NCI-H1436 (cell line): ENCODE data around the gene APBA1.
"Not testable (repeated sequence)": the region's sequence is repeated elsewhere in the genome, so short reads cannot be mapped to it uniquely, and the experiment has no call there.

Experiments used
- DNase-seq: peaks from one replicate; lab custom pipeline; 2025; lab: John Stamatoyannopoulos, UW

APBA1 gene

DNA sequence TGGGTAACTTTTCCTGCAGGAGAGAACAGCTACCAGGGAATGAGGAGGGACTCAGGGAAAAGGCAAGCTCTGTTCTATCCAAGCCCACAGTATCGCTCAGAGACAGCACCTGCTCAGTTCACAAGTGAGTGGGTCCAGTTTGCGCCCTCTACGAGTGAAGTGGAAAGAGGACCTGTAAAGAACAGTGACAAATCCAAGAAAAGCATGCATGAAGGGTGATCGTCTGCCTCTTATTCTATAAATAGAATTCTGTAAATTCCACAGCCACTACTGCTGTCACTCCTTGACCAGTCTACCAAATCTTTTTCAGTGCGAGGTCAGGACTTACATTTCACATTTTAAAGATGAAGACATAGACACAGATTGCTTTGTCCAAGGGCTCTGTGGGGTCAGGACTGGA, 229.7 kb downstream of the APBA1 start:
- no peak for DNase-seq

DNA sequence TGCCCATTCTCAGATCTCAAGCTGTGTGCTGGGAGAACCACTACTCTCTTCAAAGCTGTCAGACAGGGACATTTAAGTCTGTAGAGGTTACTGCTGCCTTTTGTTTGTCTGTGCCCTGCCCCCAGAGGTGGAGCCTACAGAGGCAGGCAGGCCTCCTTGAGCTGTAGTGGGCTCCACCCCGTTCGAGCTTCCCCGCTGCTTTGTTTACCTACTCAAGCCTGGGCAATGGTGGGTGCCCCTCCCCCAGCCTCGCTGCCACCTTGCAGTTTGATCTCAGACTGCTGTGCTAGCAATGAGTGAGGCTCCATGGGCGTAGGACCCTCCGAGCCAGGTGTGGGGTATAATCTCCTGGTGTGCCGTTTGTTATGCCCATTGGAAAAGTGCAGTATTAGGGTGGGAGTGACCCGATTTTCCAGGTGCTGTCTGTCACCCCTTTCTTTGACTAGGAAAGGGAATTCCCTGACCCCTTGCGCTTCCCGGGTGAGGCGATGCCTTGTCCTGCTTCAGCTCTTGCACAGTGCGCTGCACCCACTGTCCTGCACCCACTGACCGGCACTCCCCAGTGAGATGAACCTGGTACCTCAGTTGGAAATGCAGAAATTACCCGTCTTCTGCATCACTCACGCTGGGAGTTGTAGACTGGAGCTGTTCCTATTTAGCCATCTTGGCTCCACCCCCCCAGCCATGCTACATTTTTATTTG, 231.8 kb downstream of the APBA1 start:
- not testable (repeated sequence) for DNase-seq

DNA sequence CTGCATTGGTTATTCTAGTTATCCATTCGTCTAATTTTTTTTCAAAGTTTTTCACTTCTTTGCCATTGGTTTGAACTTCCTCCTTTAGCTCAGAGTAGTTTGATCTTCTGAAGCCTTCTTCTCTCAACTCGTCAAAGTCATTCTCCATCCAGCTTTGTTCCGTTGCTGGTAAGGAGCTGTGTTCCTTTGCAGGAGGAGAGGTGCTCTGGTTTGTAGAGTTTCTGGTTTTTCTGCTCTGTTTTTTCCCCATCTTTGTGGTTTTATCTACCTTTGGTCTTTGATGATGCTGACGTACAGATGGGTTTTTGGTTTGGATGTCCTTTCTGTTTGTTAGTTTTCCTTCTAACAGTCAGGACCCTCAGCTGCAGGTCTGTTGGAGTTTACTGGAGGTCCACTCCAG, 232.5 kb downstream of the APBA1 start:
- DNase-seq = not testable (repeated sequence)

DNA sequence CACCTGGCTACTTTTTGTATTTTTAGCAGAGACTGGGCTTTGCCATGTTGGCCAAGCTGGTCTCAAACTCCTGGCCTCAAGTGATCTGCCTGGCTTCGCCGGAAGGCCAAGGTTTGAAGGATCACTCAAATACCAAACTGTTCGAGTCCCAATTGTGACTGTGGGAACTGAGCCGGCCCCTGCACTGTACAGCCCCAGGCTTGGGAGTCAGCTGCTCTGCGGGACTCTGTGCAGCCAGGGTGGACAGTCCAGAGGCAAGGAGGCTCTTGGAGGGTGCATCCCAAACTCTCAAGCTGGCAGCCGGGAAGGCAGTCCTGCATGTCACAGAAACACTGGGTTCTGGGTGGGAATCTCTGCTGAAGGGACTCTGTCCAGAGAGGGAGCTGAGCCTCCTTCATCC, 238.2 kb downstream of the APBA1 start:
- no peak for DNase-seq

DNA sequence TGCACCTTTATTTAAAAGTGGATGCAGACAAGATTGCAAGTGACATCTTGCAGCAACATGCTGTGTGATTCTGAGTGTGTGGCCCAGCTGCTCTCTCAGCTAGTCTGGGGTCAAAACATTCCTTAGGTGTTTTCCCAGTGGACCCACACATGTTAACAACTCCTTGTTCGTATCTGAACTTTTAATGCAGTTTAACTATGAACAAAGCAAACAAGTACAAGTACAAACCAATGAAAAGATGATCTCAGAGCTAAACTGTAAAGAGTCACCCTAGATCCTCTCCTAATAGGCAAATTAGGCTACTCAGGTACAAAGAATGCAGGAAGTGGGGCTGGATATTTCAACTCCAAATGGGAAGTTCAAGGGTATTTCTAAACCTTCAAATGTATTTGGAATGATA, 238.8 kb downstream of the APBA1 start:
- DNase-seq = no peak

DNA sequence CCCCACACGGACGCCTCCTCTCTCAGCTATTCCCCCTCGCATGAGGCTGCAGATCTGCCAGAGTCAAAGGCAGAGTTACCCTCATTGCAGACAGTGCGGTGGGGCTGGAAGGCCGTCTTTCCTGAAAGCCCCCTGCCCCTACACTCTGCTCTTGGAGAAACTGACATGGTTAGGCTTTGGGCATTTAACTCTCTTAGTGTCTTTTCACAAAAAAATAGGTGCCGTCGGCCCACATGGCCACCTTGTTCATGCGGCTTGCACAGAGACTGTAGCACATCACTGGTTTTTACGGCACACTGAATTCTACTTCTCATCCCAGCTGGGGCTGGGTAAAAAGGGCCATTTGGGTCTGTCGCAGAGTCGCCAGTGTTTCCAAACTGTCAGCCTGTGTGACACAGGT, 239.5 kb downstream of the APBA1 start:
- DNase-seq = no peak

DNA sequence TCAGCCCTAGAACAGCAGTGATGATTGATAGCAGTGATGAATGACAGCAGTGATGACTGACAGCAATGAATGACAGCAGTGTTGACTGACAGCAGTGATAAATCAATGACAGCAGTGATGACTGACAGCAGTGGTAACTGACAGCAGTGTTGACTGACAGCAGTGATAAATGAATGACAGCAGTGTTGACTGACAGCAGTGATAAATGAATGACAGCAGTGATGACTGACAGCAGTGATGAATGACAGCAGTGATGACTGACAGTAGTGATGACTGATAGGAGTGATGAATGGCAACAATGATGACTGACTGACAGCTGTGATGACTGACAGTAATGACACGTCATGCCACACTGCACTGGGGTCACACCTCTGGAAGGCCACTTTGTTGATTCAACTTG, 240.4 kb downstream of the APBA1 start:
- no peak for DNase-seq

DNA sequence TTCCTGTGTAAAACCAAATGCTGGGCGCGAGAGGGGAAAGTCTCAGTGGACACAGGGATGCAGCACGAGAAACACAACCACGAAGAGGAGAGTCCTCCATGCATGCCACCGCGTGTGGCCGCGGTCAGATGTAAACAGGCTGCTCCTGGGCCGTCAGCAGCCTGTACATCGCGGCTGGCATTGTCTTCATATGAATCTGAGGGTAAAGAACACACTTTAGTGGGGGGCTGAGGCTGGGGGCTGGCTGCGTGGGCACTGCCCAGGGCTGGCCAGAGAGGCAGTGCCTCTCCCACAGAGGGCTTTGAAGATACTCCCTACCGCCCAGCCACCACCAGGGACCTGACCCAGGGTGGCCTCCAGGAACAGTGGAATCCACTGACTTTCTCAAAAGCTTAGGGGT, 241.0 kb downstream of the APBA1 start:
- DNase-seq = no peak

DNA sequence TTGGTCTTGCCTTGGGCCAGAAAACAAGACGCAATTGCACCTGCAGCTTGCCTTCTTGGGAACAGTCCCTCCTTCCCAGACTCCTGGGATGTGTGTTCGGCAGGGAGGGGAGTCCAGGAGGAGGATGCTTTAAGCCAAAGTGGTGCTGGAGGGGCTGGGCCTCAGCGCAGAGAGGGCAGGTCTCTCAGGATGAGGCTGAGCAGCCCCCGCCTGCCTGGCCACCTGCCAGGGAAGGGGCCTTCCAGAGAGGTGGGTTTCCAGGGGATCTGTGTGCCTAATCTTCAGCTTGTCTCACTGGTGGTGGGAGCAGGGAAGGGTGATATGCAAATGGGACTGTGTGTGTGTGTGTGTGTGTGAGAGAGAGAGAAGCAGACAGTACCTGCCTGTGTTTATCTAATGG, 242.0 kb downstream of the APBA1 start:
- no peak for DNase-seq

DNA sequence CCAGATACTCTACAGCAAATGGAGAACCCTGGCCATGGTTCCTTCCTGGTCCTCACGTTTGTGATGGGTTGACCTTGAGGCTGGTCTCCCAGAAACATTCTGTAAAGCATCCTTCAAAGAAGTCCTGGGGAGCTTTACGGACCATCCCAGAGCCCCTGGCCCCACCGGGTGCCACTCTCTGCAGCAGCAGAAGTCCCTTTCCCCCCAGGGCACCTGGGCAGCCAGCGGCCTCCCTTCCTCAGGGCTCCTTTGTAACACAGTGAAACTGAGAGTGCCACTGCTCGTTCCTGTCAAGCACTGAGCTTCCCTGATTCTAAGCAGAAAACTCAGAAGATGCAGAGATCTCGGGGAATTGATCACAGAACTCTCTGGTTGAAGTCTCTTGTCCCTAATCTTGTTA, 242.9 kb downstream of the APBA1 start:
- no peak for DNase-seq

DNA sequence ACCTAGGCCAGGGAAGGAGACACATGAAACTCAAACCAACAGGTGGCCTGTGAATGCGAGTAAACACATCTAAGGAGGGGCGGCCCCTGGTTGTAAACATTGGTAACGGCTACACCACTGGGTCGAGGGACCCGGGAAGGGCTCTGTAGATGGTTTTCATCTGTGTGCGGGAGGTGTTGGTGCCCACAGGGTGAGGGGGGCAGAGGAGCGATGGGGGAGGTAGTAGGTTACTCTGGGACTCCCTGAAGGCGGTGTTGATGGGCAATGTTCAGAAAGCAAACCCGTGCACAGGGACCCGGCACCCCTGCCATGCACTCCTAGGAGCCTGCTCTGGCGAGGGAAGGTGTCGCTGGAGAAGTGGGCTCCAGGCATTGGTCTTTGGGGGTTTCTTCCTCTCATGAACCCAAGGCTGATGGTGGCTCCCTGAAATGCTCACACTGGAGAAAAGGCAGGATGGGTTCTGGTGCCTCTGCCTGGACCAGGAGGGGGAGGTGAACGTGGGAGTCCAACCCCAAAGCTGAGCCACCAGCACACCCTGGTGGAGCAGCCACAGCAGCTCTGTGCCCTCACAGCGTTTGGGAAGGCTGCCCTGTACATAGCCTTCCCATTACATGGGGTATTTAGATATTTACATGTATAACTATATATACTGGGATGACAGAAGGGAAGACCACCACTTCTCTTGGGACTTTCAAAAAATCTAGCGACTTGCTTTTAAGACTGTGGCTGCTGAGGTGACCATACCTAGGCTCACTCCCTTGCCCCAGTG, 244.0 kb downstream of the APBA1 start:
- DNase-seq = no peak

DNA sequence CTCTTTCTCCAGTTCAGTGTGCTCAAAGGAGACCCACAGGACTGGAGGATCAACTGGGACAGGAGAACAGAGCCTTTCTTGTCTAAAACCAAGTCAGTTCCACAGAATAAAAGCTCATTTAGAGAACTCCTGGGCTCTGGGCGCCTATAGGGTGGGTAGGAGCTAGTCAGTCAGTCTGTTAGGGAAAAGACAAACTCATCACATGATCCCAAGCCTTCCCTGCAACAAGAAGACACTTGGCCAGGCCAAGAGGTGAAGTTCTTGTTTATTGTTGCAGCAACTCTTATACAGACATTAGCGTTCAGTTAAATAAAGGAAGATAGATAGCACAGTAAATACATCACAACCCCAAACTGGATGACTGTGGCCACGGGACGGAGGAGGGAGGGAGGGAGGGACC, 244.9 kb downstream of the APBA1 start:
- DNase-seq = no peak

DNA sequence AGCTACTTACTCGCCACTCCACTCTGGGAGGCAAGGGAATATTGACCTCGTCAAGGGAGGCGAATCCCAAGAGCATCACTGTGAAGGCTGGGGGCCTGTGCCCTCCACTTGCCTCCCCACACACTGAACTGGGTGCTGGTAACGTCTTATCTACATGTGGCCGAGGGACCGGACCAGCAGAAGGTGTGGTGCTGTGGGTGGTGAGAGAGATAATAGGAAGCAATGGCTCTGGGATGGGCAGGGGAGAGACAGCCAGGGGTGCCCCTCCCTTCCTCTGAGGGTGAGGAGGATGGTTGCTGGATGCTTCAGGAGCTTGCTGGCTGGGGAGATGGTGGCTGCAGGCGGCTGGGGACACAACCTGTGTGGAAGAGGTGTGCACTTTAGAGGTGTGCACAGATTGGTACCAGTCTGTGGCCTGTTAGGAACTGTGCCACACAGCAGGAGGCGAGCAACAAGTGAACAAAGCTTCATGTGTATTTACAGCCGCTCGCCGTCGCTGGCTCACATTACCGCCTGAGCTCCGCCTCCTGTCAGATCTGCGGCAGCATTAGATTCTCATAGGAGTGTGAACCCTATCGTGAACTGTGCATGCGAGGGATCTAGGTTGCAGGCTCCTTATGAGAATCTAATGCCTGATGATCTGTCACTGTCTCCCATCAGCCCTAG, 246.9 kb downstream of the APBA1 start:
- DNase-seq = no peak

DNA sequence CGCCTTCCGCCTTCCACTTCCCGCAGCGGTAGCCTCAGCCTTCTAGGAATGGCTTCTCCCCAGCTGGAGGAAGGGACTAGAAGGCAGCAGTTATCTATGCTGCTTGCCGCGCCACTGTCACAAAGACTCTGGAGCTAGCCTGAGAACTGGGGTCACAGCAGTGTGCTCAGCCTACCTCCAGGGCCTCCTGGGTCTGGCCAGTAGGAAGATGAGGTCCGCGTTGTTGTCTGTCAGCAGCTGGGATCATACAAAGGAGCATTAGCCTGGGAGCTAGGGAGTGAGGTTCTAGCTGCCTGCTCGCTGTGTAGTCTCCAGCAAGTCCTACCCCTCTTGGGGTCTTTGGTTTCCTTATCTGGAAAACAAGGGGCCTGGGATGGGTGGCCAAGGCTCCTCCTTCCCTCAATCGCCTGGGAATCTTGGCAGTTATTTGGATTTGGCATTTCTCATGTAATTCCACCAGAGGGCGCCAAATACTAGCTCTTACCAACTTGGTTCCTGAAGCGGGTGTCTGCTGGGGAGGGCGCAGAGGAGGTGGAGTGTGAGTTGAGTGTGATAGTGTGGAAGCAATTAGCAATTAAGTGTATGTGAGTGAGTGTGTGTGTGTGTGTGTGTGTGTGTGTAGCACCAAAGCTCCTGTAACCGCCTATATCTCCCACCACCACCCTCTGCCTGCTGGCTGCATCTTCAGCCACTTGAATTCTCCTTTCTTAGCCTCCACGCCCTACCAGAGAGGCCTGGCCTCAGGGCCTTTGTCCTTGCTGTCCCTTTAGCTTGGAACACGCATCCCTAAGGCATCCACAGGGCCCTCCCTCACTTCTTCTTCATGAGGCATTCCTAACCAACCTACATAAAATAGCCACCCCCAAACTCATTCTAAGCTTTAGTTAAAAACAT, 250.0 kb downstream of the APBA1 start:
- DNase-seq = peak; percentile 56

DNA sequence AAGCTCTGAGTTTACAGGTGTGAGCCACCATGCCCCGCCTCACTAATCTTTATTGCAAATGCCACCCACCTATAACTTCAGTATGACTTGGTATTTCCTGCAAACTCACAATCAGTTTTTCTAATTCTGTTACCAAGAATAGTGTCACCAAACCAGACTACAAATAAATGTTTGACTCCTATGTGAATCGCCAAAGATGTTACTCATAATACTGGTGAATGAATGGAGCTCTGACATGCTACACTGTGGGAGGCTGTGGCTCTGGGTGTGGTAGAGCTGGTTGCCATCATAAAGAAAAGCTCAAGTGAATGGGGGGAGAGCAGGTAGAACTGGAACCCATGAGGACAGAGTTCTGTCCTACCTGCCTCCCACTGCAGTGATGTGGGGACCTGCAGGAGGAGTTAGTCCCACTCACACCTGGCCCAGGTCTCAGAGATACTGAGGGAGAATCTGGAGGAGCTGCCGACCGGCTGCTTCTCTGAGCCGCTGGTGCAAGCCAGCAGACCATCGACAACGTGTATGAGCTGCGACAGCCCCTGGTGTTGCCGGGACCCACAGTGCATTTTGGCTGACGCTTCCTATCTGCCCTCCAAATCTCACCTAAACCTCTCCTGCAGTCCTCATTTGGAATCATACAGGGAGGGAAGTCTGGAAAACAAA, 251.4 kb downstream of the APBA1 start:
- DNase-seq = no peak

DNA sequence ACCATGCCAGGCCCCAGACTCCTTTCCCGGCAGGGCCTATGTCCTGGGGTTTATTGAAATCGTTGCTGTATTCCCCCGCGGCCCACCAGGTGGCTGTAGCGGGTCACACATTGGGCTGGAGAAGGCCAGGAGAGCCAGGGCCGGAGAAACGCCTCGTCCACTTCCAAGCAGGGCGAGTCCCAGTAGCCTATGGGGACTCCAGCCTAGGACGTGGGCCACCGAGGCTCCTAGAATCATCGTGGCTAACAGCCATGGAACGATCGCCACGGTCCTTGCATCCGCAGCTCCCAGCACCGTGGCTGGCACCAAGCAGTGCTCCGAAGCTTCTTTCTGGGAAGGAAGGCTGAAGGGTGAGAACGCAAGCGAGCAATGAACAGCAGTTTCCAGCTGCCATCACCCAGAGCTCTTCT, 259.4 kb downstream of the APBA1 start:
- no peak for DNase-seq

DNA sequence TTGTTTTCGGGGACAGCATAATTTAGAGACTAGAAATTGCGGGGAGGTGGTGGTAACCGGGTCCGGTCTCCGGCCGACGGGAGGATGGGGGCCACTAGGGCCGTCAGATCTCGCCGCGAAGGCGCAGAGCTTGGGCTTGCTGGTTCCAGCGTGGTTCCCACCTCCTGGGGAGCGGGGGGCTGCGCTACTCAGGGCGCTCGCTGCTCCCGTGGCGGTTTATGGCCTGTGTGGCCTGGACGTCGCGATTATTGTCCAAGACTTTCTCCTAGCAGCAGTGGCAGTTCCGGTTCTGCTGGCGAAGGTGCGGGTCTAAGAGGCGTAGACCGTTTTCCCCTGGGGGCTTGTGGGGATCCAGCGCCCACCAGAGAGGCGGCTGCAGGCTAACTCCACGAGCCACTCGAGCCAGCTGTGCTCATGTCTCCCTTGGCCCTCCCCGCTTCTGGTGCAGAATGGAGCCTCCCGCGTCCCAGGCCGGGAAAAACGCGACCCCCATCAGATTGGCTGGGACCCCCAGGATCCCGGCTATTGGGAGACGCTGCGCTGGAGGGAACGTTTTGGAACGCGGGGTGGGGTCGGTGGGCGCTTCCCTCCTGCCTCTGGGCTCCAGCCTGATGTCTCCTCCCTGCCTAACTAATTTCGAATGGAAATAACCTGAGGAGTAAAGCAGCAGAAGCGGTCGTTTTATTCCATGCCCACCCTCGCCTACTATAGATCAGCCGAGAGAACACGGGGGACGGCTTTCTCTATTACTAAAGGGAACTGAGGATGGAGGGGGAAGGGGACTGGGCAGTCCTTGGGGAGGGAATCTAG, 260.0 kb downstream of the APBA1 start:
- no peak for DNase-seq

DNA sequence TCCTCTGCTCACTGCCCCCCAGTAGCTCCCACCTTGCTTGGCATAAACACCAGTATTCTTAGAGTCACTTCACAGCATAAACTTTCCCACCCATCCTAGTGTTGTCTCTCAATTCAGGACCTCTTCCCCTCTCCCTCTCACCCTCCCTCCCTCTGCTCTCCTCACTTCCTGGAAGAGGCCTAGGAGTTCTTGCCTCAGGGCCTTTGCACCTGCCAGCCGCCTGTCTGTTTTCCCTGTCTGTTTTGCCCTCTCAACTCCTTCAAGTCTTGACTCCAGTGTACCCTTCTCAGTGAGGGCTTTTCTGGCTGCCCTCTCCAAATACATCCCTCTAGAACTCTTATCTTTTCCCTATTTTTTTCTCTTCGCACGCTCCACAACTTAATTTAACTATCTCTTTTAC, 260.9 kb downstream of the APBA1 start:
- no peak for DNase-seq

DNA sequence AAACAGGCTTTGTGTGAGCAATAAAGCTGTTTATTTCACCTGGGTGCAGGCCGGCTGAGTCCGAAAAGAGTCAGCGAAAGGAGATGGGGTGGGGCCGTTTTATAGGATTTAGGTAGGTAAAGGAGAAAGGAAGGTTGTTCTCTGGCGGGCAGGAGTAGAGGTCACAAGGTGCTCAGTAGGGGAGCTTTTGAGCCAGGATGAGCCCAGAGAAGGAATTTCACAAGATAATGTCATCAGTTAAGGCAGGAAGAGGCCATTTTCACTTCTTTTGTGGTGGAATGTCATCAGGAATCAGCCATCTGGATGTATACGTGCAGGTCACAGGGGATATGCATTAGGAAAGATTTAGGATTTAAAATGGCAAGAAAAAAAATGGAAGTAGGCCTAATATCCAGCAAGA, 262.2 kb downstream of the APBA1 start:
- DNase-seq = not testable (repeated sequence)

DNA sequence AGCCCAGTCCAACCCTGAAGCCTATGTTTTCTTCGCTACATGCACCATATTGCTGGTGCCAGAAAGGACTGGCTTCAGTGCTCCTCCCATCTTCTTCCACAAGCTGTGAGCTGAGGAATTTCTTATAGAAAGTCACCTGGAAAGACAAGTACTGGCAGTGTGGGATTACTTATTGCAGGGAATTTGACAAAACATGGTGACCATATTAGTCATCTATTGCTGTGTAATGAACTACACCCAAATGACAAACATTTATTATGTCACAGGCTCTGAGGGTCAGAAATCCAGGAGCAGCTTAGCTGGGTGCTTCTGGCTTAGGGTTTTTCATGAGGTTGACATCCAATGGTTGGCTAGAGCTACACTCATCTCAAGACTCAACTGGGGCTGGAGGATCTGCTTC, 271.7 kb downstream of the APBA1 start:
- DNase-seq = no peak
